Trophoblast cell (in vitro differentiated cells and primary cell): ENCODE results near the gene MYO5C.

ENCODE experiments used
- DNase-seq, 2 donors: peaks; one replicate each; pipeline ENCODE4 v3.0.0-alpha.2; 2016
- H2AFZ ChIP-seq: 2 replicates; pipeline ENCODE4 v1.6.1; 2013; ENCODE audit warnings: low read length, moderate library complexity, mild to moderate bottlenecking; ENCODE audit not compliant: insufficient read depth, poor library complexity
- H2AK5ac ChIP-seq: 2 replicates; pipeline ENCODE4 v1.6.1; 2013; ENCODE audit warnings: mild to moderate bottlenecking, low read length
- H2BK120ac ChIP-seq: 2 replicates; pipeline ENCODE4 v1.6.1; 2013; ENCODE audit warnings: low read length, mild to moderate bottlenecking, moderate library complexity; ENCODE audit not compliant: insufficient read depth, poor library complexity
- H2BK12ac ChIP-seq: 2 replicates; pipeline ENCODE4 v1.6.1; 2013; ENCODE audit warnings: mild to moderate bottlenecking, low read length, moderate library complexity
- H2BK5ac ChIP-seq: 2 replicates; pipeline ENCODE4 v1.6.1; 2013; ENCODE audit warnings: low read length, low read depth, moderate library complexity, mild to moderate bottlenecking; ENCODE audit not compliant: poor library complexity
- H3K14ac ChIP-seq: 2 replicates; pipeline ENCODE4 v1.6.1; 2013; ENCODE audit warnings: mild to moderate bottlenecking, low read length
- H3K18ac ChIP-seq: 2 replicates; pipeline ENCODE4 v1.6.1; 2013; ENCODE audit warnings: mild to moderate bottlenecking, low read length
- H3K23ac ChIP-seq: 2 replicates; pipeline ENCODE4 v1.6.1; 2013; ENCODE audit warnings: low read length
- H3K27ac ChIP-seq: 2 replicates; pipeline ENCODE4 v1.5.1; 2013; ENCODE audit warnings: low read depth, mild to moderate bottlenecking, inconsistent platforms, low read length, moderate library complexity
- H3K27me3 ChIP-seq: 2 replicates; pipeline ENCODE4 v1.6.1; 2013; ENCODE audit warnings: inconsistent platforms, mild to moderate bottlenecking, low read length, moderate library complexity; ENCODE audit not compliant: insufficient read depth
- H3K36me3 ChIP-seq, 2 experiments: 1 replicate in 1 of 2; 2 replicates in 1 of 2; pipeline ENCODE4 v1.6.1; 2013; ENCODE audit warnings: low read length in 2 of 2, mild to moderate bottlenecking in 2 of 2, moderate library complexity in 1 of 2; ENCODE audit not compliant: insufficient read depth in 2 of 2, control insufficient read depth in 1 of 2
- H3K4ac ChIP-seq: 2 replicates; pipeline ENCODE4 v1.6.1; 2013; ENCODE audit warnings: low read depth, mild to moderate bottlenecking, low read length, moderate library complexity
- H3K4me1 ChIP-seq, 2 experiments: 1 replicate in 1 of 2; 2 replicates in 1 of 2; pipeline ENCODE4 v1.6.1; 2013; ENCODE audit warnings: low read length in 2 of 2, mild to moderate bottlenecking in 2 of 2, moderate library complexity in 1 of 2; ENCODE audit not compliant: insufficient read depth in 2 of 2, control insufficient read depth in 1 of 2
- H3K4me2 ChIP-seq: 2 replicates; pipeline ENCODE4 v1.6.1; 2013; ENCODE audit warnings: inconsistent platforms, mild to moderate bottlenecking, low read length, moderate library complexity
- H3K4me3 ChIP-seq: 2 replicates; pipeline ENCODE4 v1.5.1; 2013; ENCODE audit warnings: mild to moderate bottlenecking, low read depth, low read length, inconsistent platforms
- H3K79me1 ChIP-seq: one replicate; pipeline ENCODE4 v1.6.1; 2013; ENCODE audit warnings: low read length
- H3K79me2 ChIP-seq: 2 replicates; pipeline ENCODE4 v1.6.1; 2013; ENCODE audit warnings: low read length, mild to moderate bottlenecking; ENCODE audit not compliant: control insufficient read depth, insufficient read depth, poor library complexity
- H3K9ac ChIP-seq: 2 replicates; pipeline ENCODE4 v1.6.1; 2013; ENCODE audit warnings: mild to moderate bottlenecking, low read length
- H3K9me3 ChIP-seq: 2 replicates; pipeline ENCODE4 v1.6.1; 2013; ENCODE audit warnings: low read depth, mild to moderate bottlenecking, control low read depth, inconsistent platforms, low read length; ENCODE audit not compliant: insufficient read depth
- H4K12ac ChIP-seq: 2 replicates; pipeline ENCODE4 v1.6.1; 2013; ENCODE audit warnings: low read depth, mild to moderate bottlenecking, low read length, moderate library complexity
- H4K8ac ChIP-seq: 2 replicates; pipeline ENCODE4 v1.6.1; 2013; ENCODE audit warnings: low read depth, mild to moderate bottlenecking, low read length, moderate library complexity
- H4K91ac ChIP-seq: one replicate; pipeline ENCODE4 v1.6.1; 2013; ENCODE audit warnings: low read depth, mild to moderate bottlenecking, low read length, moderate library complexity
- WGBS: extraction: QIAGEN DNeasy Blood & Tissue Kit; methylation state at CpG from one replicate; pipeline ENCODE4 v1.1.7; 2013; ENCODE audit warnings: missing lambda C conversion rate; ENCODE audit not compliant: insufficient read length, insufficient coverage; ENCODE audit errors: extremely low coverage; 5-methylcytosine and 5-hydroxymethylcytosine counted together

MYO5C gene

DNA sequence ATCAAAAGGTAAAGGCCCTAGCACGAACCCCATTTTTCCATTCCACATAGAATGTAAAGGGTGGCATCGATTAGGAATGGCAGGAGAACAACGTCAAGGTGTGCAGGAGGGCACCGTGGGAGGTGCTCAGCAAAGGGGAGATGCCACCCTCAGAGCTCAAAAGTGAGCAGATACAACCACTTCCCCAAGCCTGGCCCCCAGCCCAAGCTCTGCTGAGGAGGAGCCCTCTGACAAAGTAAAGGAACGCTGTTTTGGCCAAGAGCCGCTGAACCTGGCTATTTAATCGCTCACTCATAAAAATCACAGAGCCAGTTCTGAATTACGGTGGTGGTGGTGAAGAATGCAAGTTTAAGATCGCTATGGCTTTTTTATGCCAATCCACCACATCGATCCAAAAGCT is 116.8 kb downstream of the MYO5C start:
- H3K27me3 ChIP-seq: peaks cover 5% of the 10 kb centered on the region
- H3K9me3 ChIP-seq: no peaks in the 10 kb centered on the region
- H3K9ac ChIP-seq: no peak overlapping the region
- no peak overlapping the region for H4K91ac ChIP-seq
- no peak overlapping the region for H2BK5ac ChIP-seq
- WGBS: no CpG with 5 or more reads among the region's 10 CpGs
- H3K14ac ChIP-seq: no peak overlapping the region
- H4K8ac ChIP-seq: peak overlapping the region; percentile 48
- H4K12ac ChIP-seq: no peak overlapping the region
- no peak overlapping the region for H3K4ac ChIP-seq
- no peak overlapping the region for H2BK120ac ChIP-seq
- H3K4me1 ChIP-seq: peaks cover 2 to 3% of the 10 kb centered on the region in 2 experiments
- peak overlapping the region; percentile 67 for H2AFZ ChIP-seq
- peaks cover 2% of the 10 kb centered on the region for H3K79me2 ChIP-seq
- no peak overlapping the region for H3K27ac ChIP-seq
- H3K4me2 ChIP-seq: peak overlapping the region; percentile 86
- no peak for DNase-seq
- H2AK5ac ChIP-seq: no peak overlapping the region
- H3K79me1 ChIP-seq: peaks cover 4% of the 10 kb centered on the region
- no peak overlapping the region for H3K18ac ChIP-seq
- H2BK12ac ChIP-seq: no peak overlapping the region
- H3K36me3 ChIP-seq: no peaks in the 10 kb centered on the region
- no peak overlapping the region for H3K23ac ChIP-seq
- H3K4me3 ChIP-seq: peak overlapping the region; percentile 84

DNA sequence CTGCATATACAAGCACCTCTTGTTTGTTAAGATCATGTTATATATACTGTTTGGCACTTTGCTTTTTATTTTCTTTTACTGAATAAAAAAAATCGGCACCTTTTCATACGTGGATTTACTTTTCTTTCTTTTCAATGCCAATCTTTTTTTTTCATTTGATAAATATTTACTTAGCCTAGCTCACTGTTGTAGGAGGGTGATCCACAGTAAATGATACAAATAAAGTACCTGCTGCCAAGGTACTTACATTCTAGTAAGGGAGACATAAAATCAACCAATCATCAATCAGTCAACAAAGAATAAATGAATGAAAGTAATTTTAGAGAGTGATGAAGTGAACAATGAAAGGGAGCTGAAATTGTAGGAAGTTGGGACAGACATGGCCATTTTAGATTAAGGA is 122.7 kb downstream of the MYO5C start:
- no peak overlapping the region for H2BK120ac ChIP-seq
- no peak overlapping the region for H4K12ac ChIP-seq
- no peak overlapping the region for H3K23ac ChIP-seq
- H4K8ac ChIP-seq: no peak overlapping the region
- DNase-seq: no peak
- no peak overlapping the region for H3K18ac ChIP-seq
- no peak overlapping the region for H3K14ac ChIP-seq
- H2AFZ ChIP-seq: no peak overlapping the region
- H3K27me3 ChIP-seq: no peaks in the 10 kb centered on the region
- H3K36me3 ChIP-seq: no peaks in the 10 kb centered on the region
- no peak overlapping the region for H2BK5ac ChIP-seq
- H3K4me1 ChIP-seq: no peaks in the 10 kb centered on the region
- H3K79me1 ChIP-seq: no peaks in the 10 kb centered on the region
- H3K79me2 ChIP-seq: no peaks in the 10 kb centered on the region
- H3K9ac ChIP-seq: no peak overlapping the region
- H3K27ac ChIP-seq: no peak overlapping the region
- no CpG with 5 or more reads among the region's 2 CpGs for WGBS
- no peak overlapping the region for H4K91ac ChIP-seq
- no peak overlapping the region for H3K4ac ChIP-seq
- H3K4me2 ChIP-seq: no peak overlapping the region
- H2BK12ac ChIP-seq: no peak overlapping the region
- no peak overlapping the region for H2AK5ac ChIP-seq
- no peak overlapping the region for H3K4me3 ChIP-seq
- no peaks in the 10 kb centered on the region for H3K9me3 ChIP-seq

DNA sequence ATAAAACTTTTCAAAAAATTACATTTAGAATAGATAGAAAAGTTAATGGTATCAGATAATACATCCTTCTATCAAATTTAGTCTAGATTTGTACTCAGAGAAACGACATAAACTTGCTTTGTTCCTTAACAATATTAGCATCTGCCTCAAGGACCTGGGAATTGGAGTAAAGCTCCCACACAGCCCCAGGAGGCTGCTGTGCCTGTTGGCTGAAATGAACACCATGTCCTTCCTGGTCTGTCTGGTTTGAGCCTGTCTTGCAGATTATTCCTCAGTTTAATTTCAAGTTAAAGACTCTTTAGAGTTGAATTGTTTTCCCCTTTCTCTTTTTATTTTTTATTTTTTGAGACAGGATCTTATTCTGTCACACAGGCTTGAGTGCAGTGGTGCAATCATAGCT is 123.8 kb downstream of the MYO5C start:
- H3K79me2 ChIP-seq: no peaks in the 10 kb centered on the region
- no peaks in the 10 kb centered on the region for H3K9me3 ChIP-seq
- H4K8ac ChIP-seq: no peak overlapping the region
- H2BK5ac ChIP-seq: no peak overlapping the region
- H2AK5ac ChIP-seq: no peak overlapping the region
- H4K12ac ChIP-seq: no peak overlapping the region
- no peak overlapping the region for H3K18ac ChIP-seq
- no peak overlapping the region for H3K9ac ChIP-seq
- no peak overlapping the region for H3K23ac ChIP-seq
- H3K79me1 ChIP-seq: no peaks in the 10 kb centered on the region
- no peak overlapping the region for H2AFZ ChIP-seq
- H2BK120ac ChIP-seq: no peak overlapping the region
- no peak overlapping the region for H3K4ac ChIP-seq
- no peak overlapping the region for H3K4me2 ChIP-seq
- WGBS: no CpG with 5 or more reads among the region's 1 CpG
- no peak overlapping the region for H4K91ac ChIP-seq
- no peaks in the 10 kb centered on the region for H3K27me3 ChIP-seq
- DNase-seq: no peak
- H2BK12ac ChIP-seq: no peak overlapping the region
- no peaks in the 10 kb centered on the region for H3K4me1 ChIP-seq
- H3K36me3 ChIP-seq: no peaks in the 10 kb centered on the region
- H3K4me3 ChIP-seq: no peak overlapping the region
- no peak overlapping the region for H3K14ac ChIP-seq
- H3K27ac ChIP-seq: no peak overlapping the region

DNA sequence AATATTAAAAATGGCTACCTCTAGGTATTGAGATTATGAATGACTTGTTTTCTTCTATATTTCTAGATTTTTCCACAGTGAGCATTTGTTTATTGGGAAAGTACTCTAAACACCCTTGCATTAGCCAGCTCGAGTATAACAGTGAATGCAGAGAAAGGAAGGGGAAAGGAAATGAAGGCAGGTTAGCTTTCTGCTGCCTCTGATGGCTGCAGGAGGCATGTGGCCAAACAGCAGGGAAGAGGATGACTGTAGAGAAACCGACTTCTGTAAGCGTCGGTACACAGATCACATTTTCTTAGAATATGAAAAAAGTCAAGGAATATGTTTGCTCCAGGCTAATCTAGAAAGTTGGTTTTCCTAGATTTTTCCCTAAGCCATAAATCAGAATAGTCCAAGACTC is 124.2 kb downstream of the MYO5C start:
- H2BK12ac ChIP-seq: no peak overlapping the region
- H3K9ac ChIP-seq: no peak overlapping the region
- DNase-seq: no peak
- no peaks in the 10 kb centered on the region for H3K36me3 ChIP-seq
- H3K4me1 ChIP-seq: no peaks in the 10 kb centered on the region
- no peaks in the 10 kb centered on the region for H3K9me3 ChIP-seq
- H3K23ac ChIP-seq: no peak overlapping the region
- no peak overlapping the region for H4K91ac ChIP-seq
- no peak overlapping the region for H2BK120ac ChIP-seq
- no peaks in the 10 kb centered on the region for H3K27me3 ChIP-seq
- H3K4ac ChIP-seq: no peak overlapping the region
- H4K8ac ChIP-seq: no peak overlapping the region
- H3K4me3 ChIP-seq: no peak overlapping the region
- no peak overlapping the region for H3K18ac ChIP-seq
- H3K4me2 ChIP-seq: no peak overlapping the region
- H3K79me1 ChIP-seq: no peaks in the 10 kb centered on the region
- no peak overlapping the region for H2AFZ ChIP-seq
- no peak overlapping the region for H2AK5ac ChIP-seq
- no peak overlapping the region for H3K14ac ChIP-seq
- no peak overlapping the region for H2BK5ac ChIP-seq
- no peak overlapping the region for H3K27ac ChIP-seq
- H3K79me2 ChIP-seq: no peaks in the 10 kb centered on the region
- no peak overlapping the region for H4K12ac ChIP-seq
- WGBS: no CpG with 5 or more reads among the region's 4 CpGs
